C4-2B (cell line): ENCODE data around the gene USP30.
"Not testable (repeated sequence)": the region's sequence is repeated elsewhere in the genome, so short reads cannot be mapped to it uniquely, and the experiment has no call there.

ENCODE experiments used
- H3K27ac ChIP-seq: fragments of 450-650 bp; 2 replicates; pipeline ENCODE4 v1.5.1; 2017
- ZFX ChIP-seq: fragments of 450-650 bp; IDR thresholded peaks from 2 replicates; pipeline ENCODE4 v1.6.1; 2017
- TF ChIP-seq, protein P1 (sequence below): fragments of 450-650 bp; conservative IDR thresholded peaks from 2 replicates; pipeline ENCODE4 v1.5.1; 2017; ENCODE audit warnings: mild to moderate bottlenecking

USP30 gene

DNA sequence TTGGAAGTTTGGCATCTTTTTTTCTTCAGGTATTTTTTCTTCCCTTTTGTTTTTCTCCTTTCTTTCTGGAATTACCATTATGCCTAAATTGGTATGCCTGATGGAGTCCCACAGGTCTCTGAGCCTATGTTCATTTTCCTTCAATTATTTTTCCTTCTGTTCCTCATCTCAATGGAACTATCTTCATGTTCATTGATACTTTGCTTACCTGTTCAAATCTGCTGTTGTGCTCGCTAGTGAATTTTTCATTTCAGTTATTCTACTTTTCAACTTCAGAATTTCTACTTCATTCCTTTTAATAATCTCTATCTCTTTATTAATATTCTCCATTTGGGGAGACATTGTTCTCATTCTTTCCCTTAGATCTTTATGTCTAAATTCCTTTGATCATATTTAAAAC, 15.4 kb upstream of the USP30 start:
- TF ChIP-seq, protein P1, sequence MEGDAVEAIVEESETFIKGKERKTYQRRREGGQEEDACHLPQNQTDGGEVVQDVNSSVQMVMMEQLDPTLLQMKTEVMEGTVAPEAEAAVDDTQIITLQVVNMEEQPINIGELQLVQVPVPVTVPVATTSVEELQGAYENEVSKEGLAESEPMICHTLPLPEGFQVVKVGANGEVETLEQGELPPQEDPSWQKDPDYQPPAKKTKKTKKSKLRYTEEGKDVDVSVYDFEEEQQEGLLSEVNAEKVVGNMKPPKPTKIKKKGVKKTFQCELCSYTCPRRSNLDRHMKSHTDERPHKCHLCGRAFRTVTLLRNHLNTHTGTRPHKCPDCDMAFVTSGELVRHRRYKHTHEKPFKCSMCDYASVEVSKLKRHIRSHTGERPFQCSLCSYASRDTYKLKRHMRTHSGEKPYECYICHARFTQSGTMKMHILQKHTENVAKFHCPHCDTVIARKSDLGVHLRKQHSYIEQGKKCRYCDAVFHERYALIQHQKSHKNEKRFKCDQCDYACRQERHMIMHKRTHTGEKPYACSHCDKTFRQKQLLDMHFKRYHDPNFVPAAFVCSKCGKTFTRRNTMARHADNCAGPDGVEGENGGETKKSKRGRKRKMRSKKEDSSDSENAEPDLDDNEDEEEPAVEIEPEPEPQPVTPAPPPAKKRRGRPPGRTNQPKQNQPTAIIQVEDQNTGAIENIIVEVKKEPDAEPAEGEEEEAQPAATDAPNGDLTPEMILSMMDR = no peak
- no peak for TF ChIP-seq ZFX
- H3K27ac ChIP-seq = no peak overlapping the region

DNA sequence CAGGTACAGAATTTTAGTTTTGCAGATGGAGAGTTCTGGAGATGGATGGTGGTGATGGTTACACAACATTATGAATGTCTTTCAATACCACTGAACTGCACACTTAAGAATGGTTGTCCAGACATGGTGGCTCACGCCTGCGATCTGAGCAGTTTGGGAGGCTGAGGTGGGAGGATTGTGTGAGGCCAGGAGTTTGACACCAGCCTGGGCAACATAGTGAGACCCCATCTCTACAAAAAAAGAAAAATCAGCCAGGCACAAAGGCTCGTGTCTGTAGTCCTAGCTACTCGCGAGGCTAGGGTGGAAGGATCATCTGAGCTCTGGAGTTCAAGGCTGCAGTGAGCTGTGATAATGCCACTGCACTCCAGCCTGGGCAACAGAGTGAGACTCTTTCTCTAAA, 8.1 kb upstream of the USP30 start:
- TF ChIP-seq ZFX = no peak
- TF ChIP-seq, protein P1 = no peak
- H3K27ac ChIP-seq = no peak overlapping the region

DNA sequence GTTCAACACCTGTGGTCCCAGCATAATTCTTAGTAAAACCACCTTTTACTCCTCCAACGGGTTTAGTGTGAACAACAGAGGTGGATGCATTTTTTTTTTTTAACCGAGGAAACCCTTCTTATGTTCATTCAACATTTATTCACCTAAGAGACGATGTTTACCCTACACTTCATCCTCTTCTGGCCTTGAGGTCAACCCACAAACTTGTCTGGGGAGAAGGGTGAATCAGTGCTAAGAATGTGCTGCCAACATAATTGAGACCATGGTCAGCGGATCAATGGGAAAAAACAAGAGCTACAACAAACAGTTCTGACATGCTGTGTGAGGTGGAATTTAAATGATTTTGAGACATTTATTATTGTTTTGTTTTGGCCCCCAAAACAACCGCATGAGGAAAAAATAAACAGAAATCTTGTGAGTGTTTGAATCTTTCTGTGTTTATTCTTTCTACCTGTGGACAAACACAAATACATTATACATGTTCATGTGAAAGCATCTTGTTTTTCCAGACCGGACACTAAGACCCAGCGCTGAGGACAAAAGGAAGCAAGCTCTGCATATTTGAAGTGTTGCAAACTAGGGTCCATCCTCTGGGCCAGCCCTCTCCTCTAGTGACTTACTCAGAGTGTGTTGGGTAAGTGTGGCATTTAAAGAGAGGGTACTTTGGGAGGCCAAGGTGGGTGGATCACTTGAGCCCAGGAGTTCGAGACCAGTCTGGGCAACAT, 5.1 kb upstream of the USP30 start:
- no peak for TF ChIP-seq ZFX
- TF ChIP-seq, protein P1 = no peak
- H3K27ac ChIP-seq = no peak overlapping the region

DNA sequence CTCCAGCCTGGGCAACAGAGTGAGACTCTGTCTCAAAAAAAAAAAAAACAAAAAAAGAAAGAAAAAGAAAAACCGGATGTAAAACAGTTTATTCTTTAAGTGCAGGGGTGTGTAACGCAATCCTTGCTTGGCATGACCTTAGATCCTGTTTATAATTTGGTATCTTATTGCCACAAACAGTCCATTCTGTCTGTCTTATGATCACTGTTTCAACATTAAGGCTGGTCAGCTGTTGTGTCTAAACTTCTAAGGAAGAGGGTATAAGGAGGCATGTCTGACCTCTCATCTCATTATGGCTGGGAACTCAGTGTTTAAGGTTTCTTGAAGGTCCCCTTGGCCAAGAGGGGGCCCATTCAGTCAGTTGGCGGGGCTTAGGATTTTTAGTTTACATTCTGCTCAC, 3.7 kb upstream of the USP30 start:
- not testable (repeated sequence) for H3K27ac ChIP-seq

DNA sequence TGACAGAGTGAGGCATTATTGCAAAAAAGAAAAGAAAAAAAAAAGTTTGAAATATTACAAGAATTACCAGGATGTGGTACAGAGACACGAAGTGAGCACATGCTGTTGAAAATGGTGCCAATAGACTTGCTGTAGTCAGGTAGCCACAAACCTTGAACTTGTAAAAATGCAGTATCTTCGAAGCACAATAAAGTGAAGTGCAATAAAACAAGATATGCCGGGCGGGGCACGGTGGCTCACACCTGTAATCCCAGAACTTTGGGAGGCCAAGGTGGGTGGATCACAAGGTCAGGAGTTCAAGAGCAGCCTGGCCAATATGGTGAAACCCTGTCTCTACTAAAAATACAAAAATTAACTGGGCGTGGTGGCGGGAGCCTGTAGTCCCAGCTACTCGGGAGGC, 2.6 kb upstream of the USP30 start:
- not testable (repeated sequence) for H3K27ac ChIP-seq

DNA sequence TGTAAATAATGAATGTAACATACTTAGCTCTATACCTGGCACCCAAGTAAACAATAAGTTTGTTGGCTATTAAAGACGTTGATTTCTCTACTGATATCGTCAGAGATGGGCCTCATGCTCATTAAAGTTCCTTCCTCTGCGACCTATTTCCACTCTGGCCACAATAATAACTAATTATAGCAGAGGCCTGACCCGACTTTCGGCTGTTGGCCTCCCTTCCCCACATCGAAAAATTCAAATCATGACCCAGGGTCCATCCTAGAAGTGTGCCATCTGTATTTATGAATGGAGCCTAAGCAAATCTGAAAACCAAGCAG, 321 bp upstream of the USP30 start:
- peak overlapping the region; percentile 75 for H3K27ac ChIP-seq
- TF ChIP-seq ZFX = no peak
- TF ChIP-seq, protein P1 = no peak

DNA sequence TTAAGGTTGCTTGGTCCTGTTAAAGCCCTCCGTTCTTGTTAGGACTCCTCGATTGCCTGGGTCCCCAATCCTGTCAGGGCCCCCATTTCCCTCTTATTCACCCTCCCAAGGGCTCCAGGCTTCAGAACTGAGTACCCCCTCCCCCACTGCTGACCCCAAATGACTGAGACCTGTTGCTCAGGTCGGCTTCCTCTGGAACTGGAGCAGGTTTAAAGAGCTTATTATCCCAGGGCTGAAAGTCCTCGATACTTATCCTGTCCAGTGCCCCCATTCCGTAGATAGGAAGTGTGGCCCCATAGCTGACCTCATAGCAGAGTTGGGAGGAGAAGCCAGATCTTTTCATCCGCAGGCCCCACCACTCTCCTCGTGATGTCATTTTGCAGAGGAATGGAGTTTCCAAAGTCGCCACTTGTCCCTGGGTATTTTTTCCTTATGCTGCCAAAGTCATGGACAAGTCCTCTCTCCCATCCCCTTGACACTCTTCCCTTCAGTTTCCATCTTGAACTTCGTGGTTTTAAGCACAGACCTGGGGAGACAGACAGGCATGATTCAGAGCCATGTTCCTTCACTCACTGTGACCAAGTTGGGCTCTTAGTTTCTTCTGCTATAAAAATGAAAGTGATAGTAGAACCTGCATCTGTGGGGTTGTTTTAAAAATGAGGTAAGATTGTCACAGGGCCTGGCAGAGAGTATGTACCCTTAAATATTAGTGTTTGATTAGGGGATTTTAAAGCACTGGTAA, 1.2 kb downstream of the USP30 start:
- no peak for TF ChIP-seq ZFX
- TF ChIP-seq, protein P1 = no peak
- H3K27ac ChIP-seq = peak overlapping the region; percentile 75

DNA sequence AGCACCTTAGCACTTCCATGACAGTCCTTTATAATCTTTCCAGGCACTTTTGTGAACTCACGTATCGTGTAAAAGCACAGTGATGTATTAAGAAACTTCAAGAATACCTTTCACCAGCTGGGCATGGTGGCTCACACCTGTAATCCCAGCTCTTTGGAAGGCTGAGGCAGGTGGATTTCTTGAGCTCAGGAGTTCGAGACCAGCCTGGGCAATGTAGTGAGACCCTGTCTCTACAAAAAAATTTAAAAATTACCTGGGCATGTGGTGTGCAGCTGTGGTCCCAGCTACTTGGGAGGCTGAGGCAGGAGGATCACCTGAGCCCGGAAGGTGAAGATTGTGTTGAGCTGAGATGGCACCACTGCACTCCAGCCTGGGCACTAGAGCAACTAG, 1.7 kb downstream of the USP30 start:
- not testable (repeated sequence) for H3K27ac ChIP-seq

DNA sequence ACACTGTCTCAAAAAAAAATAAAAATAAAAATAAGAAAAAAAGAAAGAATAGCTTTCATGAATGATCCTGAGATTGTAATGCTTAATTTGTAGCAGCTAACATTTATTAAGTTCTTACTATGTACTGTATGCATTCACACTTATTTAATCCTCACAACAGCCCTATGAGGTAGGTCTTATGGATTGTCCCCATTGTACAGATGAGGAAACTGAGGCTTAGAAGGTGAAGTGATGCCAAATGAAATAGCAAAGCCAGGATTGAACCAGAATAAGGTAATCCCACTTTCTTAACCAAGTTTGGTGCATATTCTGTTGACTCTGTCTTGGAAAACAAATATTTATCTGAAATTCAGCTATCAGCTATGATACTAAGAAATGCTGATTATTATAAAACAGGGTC, 2.1 kb downstream of the USP30 start:
- TF ChIP-seq, protein P1 = no peak
- no peak for TF ChIP-seq ZFX

More for the DNA sequence above, 2.1 kb downstream of the USP30 start:
- no peak overlapping the region for H3K27ac ChIP-seq
